Measurements from ENCODE around the gene CPEB3. TPM values are rescaled to one million over a fixed set of nuclear protein-coding genes. Genes with fewer than 3 reads are reported as not detected.

CPEB3 gene
- total RNA-seq, 6 experiments from 2014 or later = 5.7 to 46.5 (median 8.7) TPM

- H3K36me3 ChIP-seq = no peaks in the 10 kb centered on the region
- H3K27me3 ChIP-seq = no peaks in the 10 kb centered on the region
- no peak for TF ChIP-seq POLR2A (IDR thresholded peaks at IDR 0.05)
- TF ChIP-seq, protein P1, sequence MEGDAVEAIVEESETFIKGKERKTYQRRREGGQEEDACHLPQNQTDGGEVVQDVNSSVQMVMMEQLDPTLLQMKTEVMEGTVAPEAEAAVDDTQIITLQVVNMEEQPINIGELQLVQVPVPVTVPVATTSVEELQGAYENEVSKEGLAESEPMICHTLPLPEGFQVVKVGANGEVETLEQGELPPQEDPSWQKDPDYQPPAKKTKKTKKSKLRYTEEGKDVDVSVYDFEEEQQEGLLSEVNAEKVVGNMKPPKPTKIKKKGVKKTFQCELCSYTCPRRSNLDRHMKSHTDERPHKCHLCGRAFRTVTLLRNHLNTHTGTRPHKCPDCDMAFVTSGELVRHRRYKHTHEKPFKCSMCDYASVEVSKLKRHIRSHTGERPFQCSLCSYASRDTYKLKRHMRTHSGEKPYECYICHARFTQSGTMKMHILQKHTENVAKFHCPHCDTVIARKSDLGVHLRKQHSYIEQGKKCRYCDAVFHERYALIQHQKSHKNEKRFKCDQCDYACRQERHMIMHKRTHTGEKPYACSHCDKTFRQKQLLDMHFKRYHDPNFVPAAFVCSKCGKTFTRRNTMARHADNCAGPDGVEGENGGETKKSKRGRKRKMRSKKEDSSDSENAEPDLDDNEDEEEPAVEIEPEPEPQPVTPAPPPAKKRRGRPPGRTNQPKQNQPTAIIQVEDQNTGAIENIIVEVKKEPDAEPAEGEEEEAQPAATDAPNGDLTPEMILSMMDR (IDR thresholded peaks at IDR 0.05) = no peak
- peaks cover 0 to under 1% (median 0%) of the 10 kb centered on the region in 4 donors for H3K4me1 ChIP-seq
- intact Hi-C loops (cut with DNase I) = no loop called here
- no peak overlapping the region for H3K4me3 ChIP-seq
- no peaks in the 10 kb centered on the region for H3K9me3 ChIP-seq
- no peak for ATAC-seq
- H3K27ac ChIP-seq = no peak overlapping the region
- WGBS (ENCODE audit: insufficient coverage, low coverage, low lambda C conversion rate, missing lambda C conversion rate) = 95% methylated on average over 1 of the region's 1 CpG
- no peak for DNase-seq
Observed at GRCh38 chr10:92202536-92202935, 88.3 kb downstream of the CPEB3 start.

DNA sequence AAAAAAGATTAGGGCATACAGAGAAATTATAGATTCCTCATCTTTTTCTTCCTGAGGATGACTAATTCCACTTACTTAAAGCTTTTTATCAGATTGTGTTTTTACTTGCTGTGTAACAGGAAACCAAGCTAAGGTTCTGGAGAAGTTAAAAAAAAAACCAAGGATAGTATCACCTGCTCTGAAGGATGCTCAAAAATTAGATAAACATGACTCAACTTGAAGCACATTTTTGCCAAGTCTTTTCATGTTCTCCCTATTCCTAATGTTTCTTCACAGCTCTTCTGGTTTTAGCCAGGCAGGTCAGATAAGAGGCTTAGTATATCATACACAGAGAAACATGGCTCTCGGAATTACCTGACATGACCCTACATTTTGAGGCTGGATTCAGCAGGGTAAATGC lies 90.3 kb downstream of the CPEB3 start:
- peaks cover 0 to 2% (median 0%) of the 10 kb centered on the region in 4 donors for H3K4me1 ChIP-seq
- no peaks in the 10 kb centered on the region for H3K27me3 ChIP-seq
- no peak overlapping the region for H3K4me3 ChIP-seq
- no peak for TF ChIP-seq POLR2A (IDR thresholded peaks at IDR 0.05)
- TF ChIP-seq, protein P1 (IDR thresholded peaks at IDR 0.05) = no peak
- DNase-seq (no peak), ATAC-seq (no peak)
- intact Hi-C loops (cut with DNase I) = no loop called here
- H3K36me3 ChIP-seq = no peaks in the 10 kb centered on the region
- H3K9me3 ChIP-seq = no peaks in the 10 kb centered on the region
- 71% methylated on average over 1 of the region's 1 CpG for WGBS (ENCODE audit: insufficient coverage, low coverage, low lambda C conversion rate, missing lambda C conversion rate)
- H3K27ac ChIP-seq = no peak overlapping the region

- Histone ChIP-seq H3K4me3 (no peak overlapping the region), H3K9me3 (no peaks in the 10 kb centered on the region), H3K27me3 (no peaks in the 10 kb centered on the region), H3K27ac (no peak overlapping the region), H3K36me3 (peaks cover 0 to 2% (median 0%) of the 10 kb centered on the region in 4 donors), H3K4me1 (peaks cover 0 to 4% (median 0%) of the 10 kb centered on the region in 4 donors)
- intact Hi-C loops (cut with DNase I) = no loop called here
- TF ChIP-seq POLR2A (IDR thresholded peaks at IDR 0.05) = no peak
- TF ChIP-seq, protein P1 (IDR thresholded peaks at IDR 0.05) = no peak
- WGBS (ENCODE audit: insufficient coverage, low coverage, low lambda C conversion rate, missing lambda C conversion rate) = 91% methylated on average over 2 of the region's 2 CpGs
- DNase-seq = no peak
- no peak for ATAC-seq
Observed at GRCh38 chr10:92187101-92187500, 103.8 kb downstream of the CPEB3 start.

- Histone ChIP-seq H3K27me3 (no peaks in the 10 kb centered on the region), H3K4me3 (no peak overlapping the region), H3K9me3 (no peaks in the 10 kb centered on the region), H3K27ac (no peak overlapping the region), H3K4me1 (peaks cover 0 to 4% (median 0%) of the 10 kb centered on the region in 4 donors), H3K36me3 (peaks cover 0 to 5% (median 3%) of the 10 kb centered on the region in 4 donors)
- TF ChIP-seq POLR2A (IDR thresholded peaks at IDR 0.05) = no peak
- TF ChIP-seq, protein P1 (IDR thresholded peaks at IDR 0.05) = no peak
- no peak for ATAC-seq
- intact Hi-C loops (cut with DNase I) = no loop called here
- DNase-seq = no peak
- 92% methylated on average over 3 of the region's 3 CpGs for WGBS (ENCODE audit: insufficient coverage, low coverage, low lambda C conversion rate, missing lambda C conversion rate)
Observed at GRCh38 chr10:92184977-92185376, 105.9 kb downstream of the CPEB3 start.

GRCh38 chr10:92183199-92183598 lies 107.7 kb downstream of the CPEB3 start:
- DNase-seq (no peak), ATAC-seq (no peak)
- no peak for TF ChIP-seq POLR2A (IDR thresholded peaks at IDR 0.05)
- TF ChIP-seq, protein P1 (IDR thresholded peaks at IDR 0.05) = no peak
- Histone ChIP-seq H3K27me3 (no peaks in the 10 kb centered on the region), H3K9me3 (no peaks in the 10 kb centered on the region), H3K4me3 (no peak overlapping the region), H3K36me3 (peaks cover 0 to 5% (median 3%) of the 10 kb centered on the region in 4 donors), H3K27ac (no peak overlapping the region), H3K4me1 (no peaks in the 10 kb centered on the region)
- 90% methylated on average over 4 of the region's 4 CpGs for WGBS (ENCODE audit: insufficient coverage, low coverage, low lambda C conversion rate, missing lambda C conversion rate)
- intact Hi-C loops (cut with DNase I) = no loop called here
